ENCODE data around the gene PGAP3.

DNA sequence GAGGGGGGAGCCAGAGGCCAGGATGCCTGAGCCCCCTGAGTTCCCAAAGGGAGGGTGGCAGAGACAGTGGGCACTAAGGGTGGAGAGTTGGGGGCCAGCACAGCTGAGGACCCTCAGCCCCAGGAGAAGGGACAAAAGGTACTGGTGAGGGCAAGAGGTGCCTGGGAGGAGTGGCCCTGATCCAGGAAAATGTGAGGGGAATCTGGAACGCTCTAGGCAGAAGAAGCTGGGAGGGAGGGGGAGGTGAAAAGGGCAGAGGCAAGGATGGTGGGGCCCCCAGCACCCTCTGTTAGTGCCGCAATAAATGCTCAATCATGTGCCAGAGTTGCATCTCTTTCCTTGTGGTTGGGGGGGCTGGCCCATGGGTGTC is 21.6 kb downstream of the PGAP3 start:
- TF ChIP-seq, protein P1, sequence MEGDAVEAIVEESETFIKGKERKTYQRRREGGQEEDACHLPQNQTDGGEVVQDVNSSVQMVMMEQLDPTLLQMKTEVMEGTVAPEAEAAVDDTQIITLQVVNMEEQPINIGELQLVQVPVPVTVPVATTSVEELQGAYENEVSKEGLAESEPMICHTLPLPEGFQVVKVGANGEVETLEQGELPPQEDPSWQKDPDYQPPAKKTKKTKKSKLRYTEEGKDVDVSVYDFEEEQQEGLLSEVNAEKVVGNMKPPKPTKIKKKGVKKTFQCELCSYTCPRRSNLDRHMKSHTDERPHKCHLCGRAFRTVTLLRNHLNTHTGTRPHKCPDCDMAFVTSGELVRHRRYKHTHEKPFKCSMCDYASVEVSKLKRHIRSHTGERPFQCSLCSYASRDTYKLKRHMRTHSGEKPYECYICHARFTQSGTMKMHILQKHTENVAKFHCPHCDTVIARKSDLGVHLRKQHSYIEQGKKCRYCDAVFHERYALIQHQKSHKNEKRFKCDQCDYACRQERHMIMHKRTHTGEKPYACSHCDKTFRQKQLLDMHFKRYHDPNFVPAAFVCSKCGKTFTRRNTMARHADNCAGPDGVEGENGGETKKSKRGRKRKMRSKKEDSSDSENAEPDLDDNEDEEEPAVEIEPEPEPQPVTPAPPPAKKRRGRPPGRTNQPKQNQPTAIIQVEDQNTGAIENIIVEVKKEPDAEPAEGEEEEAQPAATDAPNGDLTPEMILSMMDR (IDR thresholded peaks at IDR 0.05) = no peak
- no peak for TF ChIP-seq ZFX (IDR thresholded peaks at IDR 0.05; ENCODE audit: borderline replicate concordance)

Measured in 22Rv1 (cell line).